ENCODE data around the gene SOAT1. TPM values are rescaled to one million over a fixed set of nuclear protein-coding genes. Genes with fewer than 3 reads are reported as not detected.
"Not testable (repeated sequence)": the region's sequence is repeated elsewhere in the genome, so short reads cannot be mapped to it uniquely, and the experiment has no call there.

The SOAT1 gene
- total RNA-seq, 3 donors from 2014 or later, result 18.7 to 28.2 (median 22.4) TPM

DNA sequence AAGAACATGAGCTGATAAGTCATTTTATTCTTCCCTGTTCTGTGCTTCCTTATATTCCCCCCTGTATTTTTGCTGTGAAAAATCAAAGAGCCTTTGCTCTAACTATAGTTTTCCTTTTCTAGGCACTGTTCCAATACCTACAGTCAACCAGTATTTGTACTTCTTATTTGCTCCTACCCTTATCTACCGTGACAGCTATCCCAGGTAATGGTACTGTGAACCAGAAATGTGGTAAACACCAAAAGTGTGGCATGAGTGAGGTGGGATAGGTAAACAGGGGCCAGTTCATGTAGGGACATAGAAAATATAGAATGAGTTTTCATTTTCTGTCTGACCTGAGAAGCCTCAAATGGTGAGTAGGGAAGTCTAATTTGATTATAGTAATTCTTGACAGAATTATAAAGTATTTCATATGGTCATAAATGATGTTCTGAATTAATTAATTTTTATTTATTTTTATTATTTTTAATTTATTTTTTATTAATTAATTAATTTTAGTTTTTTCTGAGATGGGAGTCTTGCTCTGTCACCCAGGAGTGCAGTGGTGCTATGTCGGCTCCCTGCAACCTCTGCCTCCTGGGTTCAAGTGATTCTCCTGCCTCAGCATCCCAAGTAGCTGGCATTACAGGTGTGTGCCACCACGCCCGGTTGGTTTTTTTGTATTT is 49.3 kb downstream of the SOAT1 start:
- Histone ChIP-seq H3K4me3 (no peak overlapping the region), H3K4me1 (no peaks in the 10 kb centered on the region), H3K27ac (no peak overlapping the region), H3K27me3 (no peaks in the 10 kb centered on the region), H3K9me3 (no peaks in the 10 kb centered on the region), H3K36me3 (no peaks in the 10 kb centered on the region)
- intact Hi-C loops (cut with DNase I; ENCODE audit: low total_unique reads), result no loop called here
- DNase-seq (ENCODE audit: low spot score in 2 of 2), result no peak
- TF ChIP-seq, protein P1, sequence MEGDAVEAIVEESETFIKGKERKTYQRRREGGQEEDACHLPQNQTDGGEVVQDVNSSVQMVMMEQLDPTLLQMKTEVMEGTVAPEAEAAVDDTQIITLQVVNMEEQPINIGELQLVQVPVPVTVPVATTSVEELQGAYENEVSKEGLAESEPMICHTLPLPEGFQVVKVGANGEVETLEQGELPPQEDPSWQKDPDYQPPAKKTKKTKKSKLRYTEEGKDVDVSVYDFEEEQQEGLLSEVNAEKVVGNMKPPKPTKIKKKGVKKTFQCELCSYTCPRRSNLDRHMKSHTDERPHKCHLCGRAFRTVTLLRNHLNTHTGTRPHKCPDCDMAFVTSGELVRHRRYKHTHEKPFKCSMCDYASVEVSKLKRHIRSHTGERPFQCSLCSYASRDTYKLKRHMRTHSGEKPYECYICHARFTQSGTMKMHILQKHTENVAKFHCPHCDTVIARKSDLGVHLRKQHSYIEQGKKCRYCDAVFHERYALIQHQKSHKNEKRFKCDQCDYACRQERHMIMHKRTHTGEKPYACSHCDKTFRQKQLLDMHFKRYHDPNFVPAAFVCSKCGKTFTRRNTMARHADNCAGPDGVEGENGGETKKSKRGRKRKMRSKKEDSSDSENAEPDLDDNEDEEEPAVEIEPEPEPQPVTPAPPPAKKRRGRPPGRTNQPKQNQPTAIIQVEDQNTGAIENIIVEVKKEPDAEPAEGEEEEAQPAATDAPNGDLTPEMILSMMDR (IDR thresholded peaks at IDR 0.05), result no peak
- TF ChIP-seq POLR2A (IDR thresholded peaks at IDR 0.05), result no peak
- no peak for TF ChIP-seq POLR2AphosphoS5 (IDR thresholded peaks at IDR 0.05)

DNA sequence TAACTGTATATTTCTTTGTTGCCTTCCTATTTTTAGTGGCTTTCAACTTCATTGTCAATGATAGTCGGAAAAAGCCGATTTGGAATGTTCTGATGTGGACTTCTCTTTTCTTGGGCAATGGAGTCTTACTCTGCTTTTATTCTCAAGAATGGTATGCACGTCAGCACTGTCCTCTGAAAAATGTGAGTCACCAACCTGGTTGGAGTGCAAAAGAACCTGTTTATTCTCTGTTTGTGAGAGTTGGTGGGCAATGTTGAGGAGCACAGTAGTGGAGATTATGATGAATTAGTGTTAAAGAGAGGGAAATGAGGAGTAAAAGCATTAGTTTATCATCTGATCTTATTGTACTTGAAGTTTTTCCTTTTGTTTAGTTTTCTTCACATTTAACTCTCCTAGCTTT is 57.7 kb downstream of the SOAT1 start:
- Histone ChIP-seq H3K36me3 (no peaks in the 10 kb centered on the region), H3K4me1 (no peaks in the 10 kb centered on the region), H3K27ac (no peak overlapping the region), H3K4me3 (no peak overlapping the region), H3K27me3 (no peaks in the 10 kb centered on the region), H3K9me3 (no peaks in the 10 kb centered on the region)
- no peak for TF ChIP-seq POLR2A (IDR thresholded peaks at IDR 0.05)
- TF ChIP-seq, protein P1 (IDR thresholded peaks at IDR 0.05), result no peak
- TF ChIP-seq POLR2AphosphoS5 (IDR thresholded peaks at IDR 0.05), result no peak
- no peak for DNase-seq (ENCODE audit: low spot score in 2 of 2)
- intact Hi-C loops (cut with DNase I; ENCODE audit: low total_unique reads), result no loop called here

DNA sequence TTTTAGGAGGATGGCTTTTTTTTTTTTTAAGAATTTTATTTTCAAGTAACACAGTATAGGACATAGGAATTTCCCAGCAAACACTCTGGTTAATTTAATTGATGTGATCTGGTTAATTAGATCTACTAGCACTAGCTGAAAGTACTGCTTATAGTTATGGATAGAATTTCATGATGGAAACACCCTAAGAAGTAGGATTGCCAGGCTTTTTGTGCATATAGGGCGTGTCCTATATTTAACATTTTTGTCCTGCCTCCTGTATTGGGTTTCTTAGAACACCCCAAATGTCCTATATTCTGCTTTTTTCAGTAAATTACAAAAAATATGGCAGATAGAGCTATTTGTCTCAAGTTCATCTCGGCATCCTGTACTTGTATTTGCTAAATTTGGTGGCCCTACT is 58.6 kb downstream of the SOAT1 start:
- Histone ChIP-seq H3K27ac (no peak overlapping the region), H3K4me1 (no peaks in the 10 kb centered on the region), H3K9me3 (no peaks in the 10 kb centered on the region), H3K36me3 (no peaks in the 10 kb centered on the region), H3K27me3 (no peaks in the 10 kb centered on the region), H3K4me3 (no peak overlapping the region)
- intact Hi-C loops (cut with DNase I; ENCODE audit: low total_unique reads), result no loop called here
- DNase-seq (ENCODE audit: low spot score in 2 of 2), result no peak
- no peak for TF ChIP-seq POLR2AphosphoS5 (IDR thresholded peaks at IDR 0.05)
- TF ChIP-seq POLR2A (IDR thresholded peaks at IDR 0.05), result no peak
- TF ChIP-seq, protein P1 (IDR thresholded peaks at IDR 0.05), result no peak

DNA sequence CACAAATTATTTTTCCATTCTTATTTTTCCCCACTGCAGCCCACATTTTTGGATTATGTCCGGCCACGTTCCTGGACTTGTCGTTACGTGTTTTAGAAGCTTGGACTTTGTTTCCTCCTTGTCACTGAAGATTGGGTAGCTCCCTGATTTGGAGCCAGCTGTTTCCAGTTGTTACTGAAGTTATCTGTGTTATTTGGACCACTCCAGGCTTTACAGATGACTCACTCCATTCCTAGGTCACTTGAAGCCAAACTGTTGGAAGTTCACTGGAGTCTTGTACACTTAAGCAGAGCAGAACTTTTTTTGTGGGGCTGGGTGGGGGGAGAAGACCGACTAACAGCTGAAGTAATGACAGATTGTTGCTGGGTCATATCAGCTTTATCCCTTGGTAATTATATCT is 59.9 kb downstream of the SOAT1 start:
- DNase-seq (ENCODE audit: low spot score in 2 of 2), result no peak
- Histone ChIP-seq H3K27me3 (no peaks in the 10 kb centered on the region), H3K4me3 (no peak overlapping the region), H3K9me3 (no peaks in the 10 kb centered on the region), H3K4me1 (no peaks in the 10 kb centered on the region), H3K36me3 (no peaks in the 10 kb centered on the region), H3K27ac (peak overlapping the region in 1 of 2 donors; percentile 43)
- TF ChIP-seq POLR2A (IDR thresholded peaks at IDR 0.05), result no peak
- TF ChIP-seq POLR2AphosphoS5 (IDR thresholded peaks at IDR 0.05), result no peak
- TF ChIP-seq, protein P1 (IDR thresholded peaks at IDR 0.05), result no peak
- intact Hi-C loops (cut with DNase I; ENCODE audit: low total_unique reads), result no loop called here

DNA sequence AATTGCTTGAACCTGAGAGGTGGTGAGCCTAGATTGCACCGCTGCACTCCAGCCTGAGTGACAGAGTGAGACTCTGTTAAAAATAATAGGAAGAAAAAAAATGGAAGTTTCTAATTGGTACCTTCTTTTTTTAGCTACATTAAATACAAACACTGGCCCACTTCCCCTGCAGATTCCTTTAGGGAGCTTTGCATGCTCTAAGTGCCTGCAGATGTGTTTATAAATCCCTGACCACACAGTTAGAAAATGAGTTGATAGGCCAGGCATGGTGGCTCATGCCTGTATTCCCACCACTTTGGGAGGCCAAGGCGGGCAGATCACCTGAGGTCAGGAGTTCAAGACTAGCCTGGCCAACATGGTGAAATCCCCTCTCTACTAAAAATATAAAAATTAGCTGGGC is 68.0 kb downstream of the SOAT1 start:
- intact Hi-C loops (cut with DNase I; ENCODE audit: low total_unique reads); H3K36me3 ChIP-seq; H3K27ac ChIP-seq; H3K4me1 ChIP-seq; H3K9me3 ChIP-seq; H3K4me3 ChIP-seq; DNase-seq (ENCODE audit: low spot score in 2 of 2); H3K27me3 ChIP-seq: not testable (repeated sequence)
